Naive thymus-derived CD4-positive, alpha-beta T cell (primary cell): ENCODE data around the gene ZFP91. TPM values are rescaled to one million over a fixed set of nuclear protein-coding genes. Genes with fewer than 3 reads are reported as not detected.

ENCODE experiments used
- ATAC-seq: fragments of 150-1000 bp; cut with Tn5 transposase; 2 replicates; pipeline ENCODE4 v1.10.0; 2021; ENCODE audit warnings: mild to moderate bottlenecking, moderate library complexity
- CTCF ChIA-PET: fragments of 350-600 bp; sonication (Branson Sonifier 250); formaldehyde crosslinking; loops from one replicate; lab custom pipeline; 2021; ENCODE audit warnings: antibody characterized with exemption; lab: Charles Lee
- POLR2A ChIA-PET: fragments of 350-600 bp; sonication (Branson Sonifier 250); formaldehyde crosslinking; loops from one replicate; lab custom pipeline; 2021; ENCODE audit warnings: antibody characterized with exemption, inconsistent platforms; lab: Charles Lee
- DNase-seq, 9 donors: peaks; one replicate each; pipeline versions ENCODE4 v3.0.0 to v3.0.0-alpha.2; 2020 to 2022; ENCODE audit warnings: mixed read lengths in 1 of 9
- H3K27ac ChIP-seq: one replicate; pipeline ENCODE4 v1.7.0; 2013; ENCODE audit warnings: mild to moderate bottlenecking, low read depth, low read length, moderate library complexity
- H3K27me3 ChIP-seq, 2 donors: one replicate each; pipeline ENCODE4 v1.7.0; 2013; ENCODE audit warnings: low read length in 2 of 2, mild to moderate bottlenecking in 2 of 2, moderate library complexity in 2 of 2; ENCODE audit not compliant: control insufficient read depth in 2 of 2, insufficient read depth in 2 of 2
- H3K36me3 ChIP-seq, 3 experiments: 1 replicate in 2 of 3; 2 replicates in 1 of 3; pipeline ENCODE4 v1.7.0; 2013; ENCODE audit warnings: low read length in 3 of 3, mild to moderate bottlenecking in 3 of 3, moderate library complexity in 1 of 3; ENCODE audit not compliant: insufficient read depth in 3 of 3, control insufficient read depth in 2 of 3
- H3K4me1 ChIP-seq, 2 donors: one replicate each; pipeline ENCODE4 v1.7.0; 2013; ENCODE audit warnings: low read length in 2 of 2, mild to moderate bottlenecking in 2 of 2, moderate library complexity in 1 of 2; ENCODE audit not compliant: control insufficient read depth in 2 of 2, insufficient read depth in 2 of 2
- H3K4me3 ChIP-seq: 2 replicates; pipeline ENCODE4 v1.7.0; 2013; ENCODE audit warnings: mild to moderate bottlenecking, low read length
- H3K9me3 ChIP-seq, 3 experiments: 1 replicate in 2 of 3; 2 replicates in 1 of 3; pipeline ENCODE4 v1.7.0; 2013; ENCODE audit warnings: low read length in 3 of 3; ENCODE audit not compliant: control insufficient read depth in 2 of 3
- H3K27ac Mint-ChIP-seq, 9 donors: one replicate each; pipeline ENCODE4 v1.8.0; 2020 to 2022; ENCODE audit warnings: mixed read lengths in 9 of 9, mild to moderate bottlenecking in 8 of 9, moderate library complexity in 5 of 9, inconsistent platforms in 2 of 9
- H3K27me3 Mint-ChIP-seq, 5 donors: one replicate each; pipeline ENCODE4 v1.8.0; 2021 to 2022; ENCODE audit warnings: mixed read lengths in 5 of 5, mild to moderate bottlenecking in 1 of 5
- H3K36me3 Mint-ChIP-seq, 5 donors: one replicate each; pipeline ENCODE4 v1.8.0; 2020 to 2022; ENCODE audit warnings: mixed read lengths in 5 of 5, mild to moderate bottlenecking in 3 of 5, inconsistent platforms in 1 of 5
- H3K4me1 Mint-ChIP-seq, 7 donors: one replicate each; pipeline ENCODE4 v1.8.0; 2020 to 2022; ENCODE audit warnings: mixed read lengths in 7 of 7, mild to moderate bottlenecking in 3 of 7, inconsistent platforms in 1 of 7
- H3K4me3 Mint-ChIP-seq, 10 donors: one replicate each; pipeline ENCODE4 v1.8.0; 2020 to 2022; ENCODE audit warnings: mild to moderate bottlenecking in 10 of 10, mixed read lengths in 10 of 10, moderate library complexity in 6 of 10, inconsistent platforms in 2 of 10
- H3K9me3 Mint-ChIP-seq, 11 donors: one replicate each; pipeline ENCODE4 v1.8.0; 2020 to 2022; ENCODE audit warnings: mixed read lengths in 11 of 11, mild to moderate bottlenecking in 4 of 11, inconsistent platforms in 1 of 11, moderate library complexity in 1 of 11
- intact Hi-C, 2 donors: fragments of 100-400 bp; cut with micrococcal nuclease; formaldehyde crosslinking; loops; one replicate each; pipeline ENCODE4 v1.15.1; 2023
- polyA plus RNA-seq, 2 donors: library from polyadenylated mRNA; unstranded; fragments of 300-500 nt; fragmentation: Illumina TruSeq; gene quantifications; one replicate each; pipeline ENCODE4 v1.2.3, GENCODE V29; 2021
- total RNA-seq, 6 experiments: library from RNA in 5 of 6; stranded (reverse) in 5 of 6; gene quantifications; 1 replicate in 5 of 6; 2 replicates in 1 of 6; pipeline ENCODE4 v1.2.3 and lab custom pipeline; 2021 to 2026

Gene ZFP91
- total and polyA plus RNA-seq, 7 experiments from 2014 or later: 6.5 to 53.8 (median 39.1) TPM

DNA sequence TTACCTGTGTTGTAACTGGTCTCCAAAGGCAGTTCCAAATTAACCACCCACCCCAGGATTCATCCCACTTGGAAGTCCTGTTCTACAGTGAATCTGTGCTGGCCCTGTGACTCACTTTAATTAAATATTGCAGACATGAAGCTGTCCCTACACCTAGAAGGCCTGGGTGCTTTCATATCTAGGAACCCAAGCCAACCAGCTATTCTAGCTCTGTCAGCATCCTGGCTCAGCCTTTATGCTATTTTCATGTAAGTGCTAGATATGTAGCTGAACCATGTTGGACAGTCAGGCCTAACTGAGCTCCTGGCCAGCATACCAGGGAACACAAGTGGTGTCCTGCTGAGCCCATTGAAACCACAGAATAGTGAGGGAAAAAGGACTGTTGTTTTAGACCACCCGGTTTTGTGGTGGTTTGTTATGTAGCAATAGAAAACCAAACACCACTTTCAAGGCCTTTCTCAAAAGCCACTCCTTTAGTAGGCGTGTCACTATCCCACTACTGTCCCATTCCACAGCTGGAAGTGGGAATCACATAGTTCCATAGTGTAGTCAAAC, 73.9 kb downstream of the ZFP91 start:
- Histone ChIP-seq H3K27me3 (no peaks in the 10 kb centered on the region), H3K4me1 (no peaks in the 10 kb centered on the region), H3K27ac (no peak overlapping the region), H3K4me3 (no peak overlapping the region), H3K9me3 (no peaks in the 10 kb centered on the region), H3K36me3 (no peaks in the 10 kb centered on the region)
- Mint-ChIP-seq H3K9me3 (peaks cover 0 to 7% (median 0%) of the 10 kb centered on the region in 11 donors), H3K36me3 (peaks cover 0 to 2% (median 0%) of the 10 kb centered on the region in 5 donors), H3K27ac (no peak overlapping the region), H3K4me1 (peaks cover 0 to 11% (median 5%) of the 10 kb centered on the region in 7 donors), H3K4me3 (no peak overlapping the region), H3K27me3 (peaks cover 0 to 3% (median 0%) of the 10 kb centered on the region in 5 donors)
- CTCF ChIA-PET: interaction anchor here (0.7 to 7.6 kb wide), 11 partner anchors 8 to 505 kb away, joined by 3 to 104 read pairs (median 5); no protein-coding TSS in a partner anchor
- intact Hi-C loops: loop anchor here in 1 of 2 donors (5.0 to 10.0 kb wide), 2 partner anchors 249 to 402 kb away; no protein-coding TSS in a partner anchor
- POLR2A ChIA-PET: no interaction called here
- ATAC-seq (no peak), DNase-seq (no peak)

DNA sequence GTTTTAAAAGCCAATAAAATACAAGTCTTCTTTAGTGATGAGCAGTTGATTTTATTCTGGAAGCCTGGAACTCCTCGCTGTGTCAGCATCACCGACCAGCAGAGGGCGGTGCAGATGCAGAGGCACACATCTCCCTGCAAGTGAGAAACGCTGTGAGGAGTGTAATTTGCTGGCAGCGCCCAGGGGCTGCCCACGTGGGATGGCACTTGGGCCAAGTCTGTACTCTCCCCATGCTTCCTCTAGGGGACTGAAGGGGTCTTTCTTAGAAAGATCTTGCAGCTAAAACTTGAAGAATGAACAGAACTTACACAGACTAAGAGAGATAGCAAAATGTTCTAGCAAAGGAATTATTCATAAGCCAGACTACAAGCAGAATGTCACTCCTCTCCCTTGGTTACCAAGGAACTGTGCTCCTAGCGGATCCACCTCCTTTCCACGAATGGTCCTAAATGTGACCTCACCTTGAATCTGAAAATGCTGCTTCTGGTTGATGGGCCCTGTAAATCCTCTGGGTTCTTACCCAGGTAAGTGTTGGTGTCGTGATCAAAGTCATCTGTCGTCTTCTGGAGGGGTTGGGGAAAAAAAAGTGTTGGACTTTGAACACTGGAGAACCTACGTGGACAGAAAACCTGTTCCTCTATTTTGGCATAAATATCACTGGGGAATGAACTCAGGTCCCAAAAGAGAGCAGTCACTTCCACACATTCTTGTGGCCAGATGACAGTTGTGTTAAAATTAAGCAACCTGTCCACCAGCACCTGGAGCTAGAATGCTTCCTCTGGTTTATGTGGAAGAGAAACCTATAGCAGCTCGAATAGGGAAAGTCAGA, 75.4 kb downstream of the ZFP91 start:
- Mint-ChIP-seq H3K9me3 (peaks cover 0 to 4% (median 0%) of the 10 kb centered on the region in 11 donors), H3K27ac (peak overlapping the region in 3 of 9 donors; percentile 18 to 33 (median 27)), H3K4me3 (no peak overlapping the region), H3K27me3 (peaks cover 0 to 3% (median 0%) of the 10 kb centered on the region in 5 donors), H3K4me1 (peaks cover 0 to 11% (median 5%) of the 10 kb centered on the region in 7 donors), H3K36me3 (no peaks in the 10 kb centered on the region)
- H3K4me3 ChIP-seq: no peak overlapping the region
- ChIA-PET CTCF (interaction anchor here (0.6 to 7.6 kb wide), 9 partner anchors 8 to 1204 kb away, joined by 3 to 104 read pairs (median 5); no protein-coding TSS in a partner anchor), POLR2A (interaction anchor here (1.0 kb wide), 1 partner anchor 113 kb away, joined by 3 read pairs; no protein-coding TSS in a partner anchor)
- no peaks in the 10 kb centered on the region for H3K36me3 ChIP-seq
- no peaks in the 10 kb centered on the region for H3K4me1 ChIP-seq
- no peak overlapping the region for H3K27ac ChIP-seq
- ATAC-seq (peak; percentile 98), DNase-seq (peak; percentile 56 to 81 (median 73))
- H3K27me3 ChIP-seq: no peaks in the 10 kb centered on the region
- intact Hi-C loops: loop anchor here (1.0 to 10.0 kb wide), 14 partner anchors 14 to 505 kb away; no protein-coding TSS in a partner anchor
- no peaks in the 10 kb centered on the region for H3K9me3 ChIP-seq

DNA sequence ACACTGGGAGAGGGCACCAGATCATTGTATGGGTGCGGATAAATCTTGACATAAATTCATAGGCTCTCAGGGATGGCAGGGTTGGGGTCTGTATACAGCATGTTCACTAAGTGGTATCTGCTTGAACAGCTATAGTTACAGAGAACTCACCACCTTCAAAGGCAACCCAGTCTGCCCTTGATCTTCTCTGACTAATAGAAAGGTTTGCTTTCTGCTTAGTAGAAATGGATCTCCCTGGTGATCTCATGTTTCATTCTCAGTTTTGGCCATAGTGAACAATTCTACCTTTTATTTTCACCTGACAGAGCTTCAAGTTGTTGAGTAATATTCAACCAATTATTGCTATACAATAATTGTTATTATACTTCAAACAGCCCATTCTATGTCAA, 76.0 kb downstream of the ZFP91 start:
- intact Hi-C loops: loop anchor here (1.0 to 10.0 kb wide), 14 partner anchors 15 to 504 kb away; no protein-coding TSS in a partner anchor
- peaks cover 0 to 4% (median 0%) of the 10 kb centered on the region in 11 donors for H3K9me3 Mint-ChIP-seq
- ChIA-PET CTCF (interaction anchor here (0.5 to 7.6 kb wide), 8 partner anchors 17 to 1204 kb away, joined by 3 to 104 read pairs (median 5); no protein-coding TSS in a partner anchor), POLR2A (interaction anchor here (1.0 kb wide), 1 partner anchor 114 kb away, joined by 3 read pairs; no protein-coding TSS in a partner anchor)
- Histone ChIP-seq H3K4me1 (no peaks in the 10 kb centered on the region), H3K36me3 (no peaks in the 10 kb centered on the region), H3K27ac (no peak overlapping the region), H3K4me3 (no peak overlapping the region), H3K27me3 (no peaks in the 10 kb centered on the region), H3K9me3 (no peaks in the 10 kb centered on the region)
- H3K27me3 Mint-ChIP-seq: peaks cover 0 to 3% (median 0%) of the 10 kb centered on the region in 5 donors
- peaks cover 0 to 11% (median 5%) of the 10 kb centered on the region in 7 donors for H3K4me1 Mint-ChIP-seq
- no peaks in the 10 kb centered on the region for H3K36me3 Mint-ChIP-seq
- peak overlapping the region in 1 of 9 donors; percentile 33 for H3K27ac Mint-ChIP-seq
- no peak for ATAC-seq
- no peak overlapping the region for H3K4me3 Mint-ChIP-seq
- no peak for DNase-seq

GRCh38 chr11:58656348-58656747, 77.5 kb downstream of the ZFP91 start:
- H3K4me1 ChIP-seq: no peaks in the 10 kb centered on the region
- no peak overlapping the region for H3K4me3 ChIP-seq
- Mint-ChIP-seq H3K27me3 (peaks cover 0 to 3% (median 0%) of the 10 kb centered on the region in 5 donors), H3K4me3 (no peak overlapping the region), H3K4me1 (peaks cover 0 to 11% (median 5%) of the 10 kb centered on the region in 7 donors), H3K36me3 (no peaks in the 10 kb centered on the region), H3K9me3 (no peaks in the 10 kb centered on the region), H3K27ac (peak overlapping the region in 1 of 9 donors; percentile 33)
- intact Hi-C loops: loop anchor here in 1 of 2 donors (10.0 kb wide), 1 partner anchor 398 kb away; no protein-coding TSS in a partner anchor
- no peaks in the 10 kb centered on the region for H3K36me3 ChIP-seq
- no peaks in the 10 kb centered on the region for H3K9me3 ChIP-seq
- ChIA-PET CTCF (interaction anchor here (0.7 to 7.6 kb wide), 3 partner anchors 10 to 856 kb away, joined by 4 to 104 read pairs (median 4); no protein-coding TSS in a partner anchor), POLR2A (no interaction called here)
- H3K27me3 ChIP-seq: no peaks in the 10 kb centered on the region
- no peak overlapping the region for H3K27ac ChIP-seq
- ATAC-seq (no peak), DNase-seq (no peak)

GRCh38 chr11:58658623-58659022, 79.8 kb downstream of the ZFP91 start:
- Mint-ChIP-seq H3K9me3 (no peaks in the 10 kb centered on the region), H3K4me1 (peaks cover 0 to 9% (median 5%) of the 10 kb centered on the region in 7 donors), H3K4me3 (no peak overlapping the region), H3K27ac (no peak overlapping the region), H3K27me3 (peaks cover 0 to 14% (median 5%) of the 10 kb centered on the region in 5 donors), H3K36me3 (no peaks in the 10 kb centered on the region)
- Histone ChIP-seq H3K4me1 (no peaks in the 10 kb centered on the region), H3K27me3 (no peaks in the 10 kb centered on the region), H3K9me3 (no peaks in the 10 kb centered on the region), H3K36me3 (no peaks in the 10 kb centered on the region), H3K4me3 (no peak overlapping the region), H3K27ac (no peak overlapping the region)
- intact Hi-C loops: loop anchor here in 1 of 2 donors (10.0 kb wide), 1 partner anchor 396 kb away; no protein-coding TSS in a partner anchor
- ATAC-seq (no peak), DNase-seq (no peak)
- CTCF ChIA-PET: interaction anchor here (1.9 kb wide), 1 partner anchor 130 kb away, joined by 11 read pairs; no protein-coding TSS in a partner anchor
- POLR2A ChIA-PET: interaction anchor here (0.6 kb wide), 1 partner anchor 11 kb away, joined by 3 read pairs; no protein-coding TSS in a partner anchor

DNA sequence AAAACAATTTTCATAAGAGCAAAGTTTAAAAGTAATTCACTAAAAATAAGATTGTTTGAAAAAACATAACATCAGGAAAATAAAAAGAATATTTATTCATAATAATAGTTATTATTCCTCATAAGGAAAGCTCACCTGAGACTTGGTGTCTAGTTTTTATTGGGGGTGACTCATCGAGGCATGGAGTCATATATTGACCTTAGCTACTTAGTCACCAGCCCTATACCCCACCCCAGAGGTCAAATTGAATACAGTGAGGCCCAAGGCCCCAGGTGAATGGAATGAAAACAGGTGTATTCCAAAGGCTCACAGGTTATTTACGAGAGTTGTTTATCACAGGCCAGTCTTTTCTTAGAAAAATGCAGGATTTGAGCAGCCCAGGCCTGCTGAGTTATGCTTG, 80.5 kb downstream of the ZFP91 start:
- Mint-ChIP-seq H3K9me3 (no peaks in the 10 kb centered on the region), H3K4me1 (peaks cover 0 to 2% (median under 1%) of the 10 kb centered on the region in 7 donors), H3K36me3 (no peaks in the 10 kb centered on the region), H3K27ac (no peak overlapping the region), H3K27me3 (peaks cover 0 to 21% (median 10%) of the 10 kb centered on the region in 5 donors), H3K4me3 (no peak overlapping the region)
- Histone ChIP-seq H3K9me3 (no peaks in the 10 kb centered on the region), H3K27ac (no peak overlapping the region), H3K27me3 (no peaks in the 10 kb centered on the region), H3K4me1 (no peaks in the 10 kb centered on the region), H3K4me3 (no peak overlapping the region), H3K36me3 (no peaks in the 10 kb centered on the region)
- ChIA-PET POLR2A (no interaction called here), CTCF (interaction anchor here (0.5 kb wide), 1 partner anchor 84 kb away, joined by 3 read pairs; the partner anchor contains the start of gene LPXN)
- no peak for ATAC-seq
- intact Hi-C loops: loop anchor here in 1 of 2 donors (10.0 kb wide), 1 partner anchor 395 kb away; no protein-coding TSS in a partner anchor
- no peak for DNase-seq
